Measurements from ENCODE around the gene TRRAP.
"Not testable (repeated sequence)": the region's sequence is repeated elsewhere in the genome, so short reads cannot be mapped to it uniquely, and the experiment has no call there.

Gene TRRAP

GRCh38 chr7:98878365-98879197 lies at the start of gene TRRAP:
TSS of gene TRRAP (plus strand) at chr7:98878532. CDS start at chr7:98881151, 2,619 bp downstream.
- peak; percentile 49 for DNase-seq (ENCODE audit: low read depth, low spot score)

- DNase-seq (ENCODE audit: low read depth, low spot score): no peak
Observed at GRCh38 chr7:98830972-98831548, 47.3 kb upstream of the TRRAP start.

GRCh38 chr7:98831641-98832221 lies 46.6 kb upstream of the TRRAP start:
- no peak for DNase-seq (ENCODE audit: low read depth, low spot score)

- DNase-seq (ENCODE audit: low read depth, low spot score): no peak
Observed at GRCh38 chr7:98833022-98833421, 45.3 kb upstream of the TRRAP start.

- no peak for DNase-seq (ENCODE audit: low read depth, low spot score)
Observed at GRCh38 chr7:98834949-98835348, 43.4 kb upstream of the TRRAP start.

GRCh38 chr7:98836811-98837629 lies 41.3 kb upstream of the TRRAP start:
- DNase-seq (ENCODE audit: low read depth, low spot score): no peak

- no peak for DNase-seq (ENCODE audit: low read depth, low spot score)
Observed at GRCh38 chr7:98837630-98837972, 40.7 kb upstream of the TRRAP start.

GRCh38 chr7:98840096-98840495 lies 38.2 kb upstream of the TRRAP start:
- no peak for DNase-seq (ENCODE audit: low read depth, low spot score)

- no peak for DNase-seq (ENCODE audit: low read depth, low spot score)
Observed at GRCh38 chr7:98840722-98841121, 37.6 kb upstream of the TRRAP start.

GRCh38 chr7:98841179-98841997 lies 36.9 kb upstream of the TRRAP start:
- DNase-seq (ENCODE audit: low read depth, low spot score): peak; percentile 32

- DNase-seq (ENCODE audit: low read depth, low spot score): not testable (repeated sequence)
Observed at GRCh38 chr7:98842552-98842951, 35.8 kb upstream of the TRRAP start.

GRCh38 chr7:98848918-98849317 lies 29.4 kb upstream of the TRRAP start:
- DNase-seq (ENCODE audit: low read depth, low spot score): no peak

GRCh38 chr7:98852826-98853225 lies 25.5 kb upstream of the TRRAP start:
- DNase-seq (ENCODE audit: low read depth, low spot score): no peak

GRCh38 chr7:98855610-98856422 lies 22.5 kb upstream of the TRRAP start:
- DNase-seq (ENCODE audit: low read depth, low spot score): no peak

- DNase-seq (ENCODE audit: low read depth, low spot score): no peak
Observed at GRCh38 chr7:98860071-98860470, 18.3 kb upstream of the TRRAP start.

GRCh38 chr7:98862203-98862602 lies 16.1 kb upstream of the TRRAP start:
- DNase-seq (ENCODE audit: low read depth, low spot score): no peak

GRCh38 chr7:98862716-98863420 lies 15.5 kb upstream of the TRRAP start:
- no peak for DNase-seq (ENCODE audit: low read depth, low spot score)

- no peak for DNase-seq (ENCODE audit: low read depth, low spot score)
Observed at GRCh38 chr7:98863601-98864000, 14.7 kb upstream of the TRRAP start.

GRCh38 chr7:98864731-98865453 lies 13.4 kb upstream of the TRRAP start:
- no peak for DNase-seq (ENCODE audit: low read depth, low spot score)
